ENCODE measurements around the gene ZNF366. TPM values are rescaled to one million over a fixed set of nuclear protein-coding genes. Genes with fewer than 3 reads are reported as not detected.

ZNF366 gene
- total RNA-seq, 1 donor from 2014 or later: 3.1 TPM

- no peak for DNase-seq (ENCODE audit: low spot score)
Observed at GRCh38 chr5:72441094-72441723, 66.0 kb downstream of the ZNF366 start.

GRCh38 chr5:72440207-72440638 is 67.0 kb downstream of the ZNF366 start:
- no peak for DNase-seq (ENCODE audit: low spot score)

- no peak for DNase-seq (ENCODE audit: low spot score)
Observed at GRCh38 chr5:72439192-72439591, 68.0 kb downstream of the ZNF366 start.

- DNase-seq (ENCODE audit: low spot score): no peak
Observed at GRCh38 chr5:72438141-72438540, 69.1 kb downstream of the ZNF366 start.

- no peak for DNase-seq (ENCODE audit: low spot score)
Observed at GRCh38 chr5:72436796-72437471, 70.3 kb downstream of the ZNF366 start.

- DNase-seq (ENCODE audit: low spot score): no peak
Observed at GRCh38 chr5:72434781-72435437, 72.3 kb downstream of the ZNF366 start.

- DNase-seq (ENCODE audit: low spot score): no peak
Observed at GRCh38 chr5:72434056-72434780, 73.0 kb downstream of the ZNF366 start.

- DNase-seq (ENCODE audit: low spot score): no peak
Observed at GRCh38 chr5:72433522-72433921, 73.7 kb downstream of the ZNF366 start.

GRCh38 chr5:72428669-72429068 is 78.5 kb downstream of the ZNF366 start:
- DNase-seq (ENCODE audit: low spot score): no peak

GRCh38 chr5:72427488-72428437 is 79.4 kb downstream of the ZNF366 start:
- no peak for DNase-seq (ENCODE audit: low spot score)

- no peak for DNase-seq (ENCODE audit: low spot score)
Observed at GRCh38 chr5:72427016-72427415, 80.2 kb downstream of the ZNF366 start.

GRCh38 chr5:72426019-72426418 is 81.2 kb downstream of the ZNF366 start:
- no peak for DNase-seq (ENCODE audit: low spot score)

GRCh38 chr5:72418271-72418670 is 88.9 kb downstream of the ZNF366 start:
- no peak for DNase-seq (ENCODE audit: low spot score)

GRCh38 chr5:72417333-72418062 is 89.7 kb downstream of the ZNF366 start:
- no peak for DNase-seq (ENCODE audit: low spot score)

- DNase-seq (ENCODE audit: low spot score): no peak
Observed at GRCh38 chr5:72415616-72416325, 91.4 kb downstream of the ZNF366 start.

- DNase-seq (ENCODE audit: low spot score): no peak
Observed at GRCh38 chr5:72412283-72413055, 94.7 kb downstream of the ZNF366 start.

GRCh38 chr5:72410688-72411295 is 96.4 kb downstream of the ZNF366 start:
- DNase-seq (ENCODE audit: low spot score): no peak

GRCh38 chr5:72408603-72409002 is 98.6 kb downstream of the ZNF366 start:
- no peak for DNase-seq (ENCODE audit: low spot score)

- DNase-seq (ENCODE audit: low spot score): no peak
Observed at GRCh38 chr5:72408127-72408526, 99.1 kb downstream of the ZNF366 start.

Data from mucosa of gallbladder (tissue), 1 donor.